ENCODE data around the gene CDK16. TPM values are rescaled to one million over a fixed set of nuclear protein-coding genes. Genes with fewer than 3 reads are reported as not detected.

The CDK16 gene
- total RNA-seq, 4 donors from 2014 or later: 23.2 to 80.5 (median 74.3) TPM

DNA sequence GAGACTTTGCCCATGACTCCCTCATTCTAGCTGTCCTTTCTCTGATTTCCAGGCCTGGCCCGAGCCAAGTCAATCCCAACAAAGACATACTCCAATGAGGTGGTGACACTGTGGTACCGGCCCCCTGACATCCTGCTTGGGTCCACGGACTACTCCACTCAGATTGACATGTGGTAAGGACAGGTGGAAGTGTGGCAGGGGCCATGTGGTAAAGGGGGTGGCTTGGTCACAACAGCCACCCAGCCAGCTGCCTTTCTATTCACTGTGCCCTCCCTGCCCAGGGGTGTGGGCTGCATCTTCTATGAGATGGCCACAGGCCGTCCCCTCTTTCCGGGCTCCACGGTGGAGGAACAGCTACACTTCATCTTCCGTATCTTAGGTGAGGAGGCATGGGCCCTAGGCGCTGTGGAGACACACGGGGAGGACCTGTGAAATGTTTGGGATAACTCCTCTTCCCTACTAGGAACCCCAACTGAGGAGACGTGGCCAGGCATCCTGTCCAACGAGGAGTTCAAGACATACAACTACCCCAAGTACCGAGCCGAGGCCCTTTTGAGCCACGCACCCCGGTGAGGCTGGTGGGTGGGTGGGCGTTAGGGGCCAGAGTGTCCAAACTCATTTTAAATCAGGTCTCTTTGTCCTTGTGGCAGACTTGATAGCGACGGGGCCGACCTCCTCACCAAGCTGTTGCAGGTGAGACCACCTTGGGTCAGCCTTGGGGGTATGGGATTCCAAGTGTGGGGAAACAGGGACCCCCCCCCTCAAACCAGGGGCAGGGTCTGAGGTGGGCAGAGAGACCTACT is 8.3 kb downstream of the CDK16 start:
- intact Hi-C loops (cut with DNase I; ENCODE audit: low total_unique reads): no loop called here
- no peaks in the 10 kb centered on the region for H3K27me3 ChIP-seq
- TF ChIP-seq POLR2A (IDR thresholded peaks at IDR 0.05): no peak
- TF ChIP-seq, protein P1, sequence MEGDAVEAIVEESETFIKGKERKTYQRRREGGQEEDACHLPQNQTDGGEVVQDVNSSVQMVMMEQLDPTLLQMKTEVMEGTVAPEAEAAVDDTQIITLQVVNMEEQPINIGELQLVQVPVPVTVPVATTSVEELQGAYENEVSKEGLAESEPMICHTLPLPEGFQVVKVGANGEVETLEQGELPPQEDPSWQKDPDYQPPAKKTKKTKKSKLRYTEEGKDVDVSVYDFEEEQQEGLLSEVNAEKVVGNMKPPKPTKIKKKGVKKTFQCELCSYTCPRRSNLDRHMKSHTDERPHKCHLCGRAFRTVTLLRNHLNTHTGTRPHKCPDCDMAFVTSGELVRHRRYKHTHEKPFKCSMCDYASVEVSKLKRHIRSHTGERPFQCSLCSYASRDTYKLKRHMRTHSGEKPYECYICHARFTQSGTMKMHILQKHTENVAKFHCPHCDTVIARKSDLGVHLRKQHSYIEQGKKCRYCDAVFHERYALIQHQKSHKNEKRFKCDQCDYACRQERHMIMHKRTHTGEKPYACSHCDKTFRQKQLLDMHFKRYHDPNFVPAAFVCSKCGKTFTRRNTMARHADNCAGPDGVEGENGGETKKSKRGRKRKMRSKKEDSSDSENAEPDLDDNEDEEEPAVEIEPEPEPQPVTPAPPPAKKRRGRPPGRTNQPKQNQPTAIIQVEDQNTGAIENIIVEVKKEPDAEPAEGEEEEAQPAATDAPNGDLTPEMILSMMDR (IDR thresholded peaks at IDR 0.05): no peak
- H3K4me3 ChIP-seq: no peak overlapping the region
- H3K9me3 ChIP-seq: no peaks in the 10 kb centered on the region
- peak in 1 of 2 donors; percentile 7 for DNase-seq
- H3K4me1 ChIP-seq: no peaks in the 10 kb centered on the region
- H3K27ac ChIP-seq: no peak overlapping the region
- no peaks in the 10 kb centered on the region for H3K36me3 ChIP-seq

DNA sequence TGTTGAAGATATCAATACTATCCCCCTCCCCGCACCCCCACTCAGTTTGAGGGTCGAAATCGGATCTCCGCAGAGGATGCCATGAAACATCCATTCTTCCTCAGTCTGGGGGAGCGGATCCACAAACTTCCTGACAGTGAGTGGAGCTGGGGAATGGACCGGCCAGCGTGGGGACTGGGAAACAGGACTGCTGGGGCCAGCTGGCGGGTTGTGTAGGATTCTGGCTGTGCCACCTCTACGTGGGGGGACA is 8.8 kb downstream of the CDK16 start:
- Histone ChIP-seq H3K27ac (no peak overlapping the region), H3K9me3 (no peaks in the 10 kb centered on the region), H3K4me3 (no peak overlapping the region), H3K27me3 (no peaks in the 10 kb centered on the region), H3K4me1 (no peaks in the 10 kb centered on the region), H3K36me3 (no peaks in the 10 kb centered on the region)
- intact Hi-C loops (cut with DNase I; ENCODE audit: low total_unique reads): no loop called here
- DNase-seq: no peak
- TF ChIP-seq, protein P1 (IDR thresholded peaks at IDR 0.05): no peak
- no peak for TF ChIP-seq POLR2A (IDR thresholded peaks at IDR 0.05)

DNA sequence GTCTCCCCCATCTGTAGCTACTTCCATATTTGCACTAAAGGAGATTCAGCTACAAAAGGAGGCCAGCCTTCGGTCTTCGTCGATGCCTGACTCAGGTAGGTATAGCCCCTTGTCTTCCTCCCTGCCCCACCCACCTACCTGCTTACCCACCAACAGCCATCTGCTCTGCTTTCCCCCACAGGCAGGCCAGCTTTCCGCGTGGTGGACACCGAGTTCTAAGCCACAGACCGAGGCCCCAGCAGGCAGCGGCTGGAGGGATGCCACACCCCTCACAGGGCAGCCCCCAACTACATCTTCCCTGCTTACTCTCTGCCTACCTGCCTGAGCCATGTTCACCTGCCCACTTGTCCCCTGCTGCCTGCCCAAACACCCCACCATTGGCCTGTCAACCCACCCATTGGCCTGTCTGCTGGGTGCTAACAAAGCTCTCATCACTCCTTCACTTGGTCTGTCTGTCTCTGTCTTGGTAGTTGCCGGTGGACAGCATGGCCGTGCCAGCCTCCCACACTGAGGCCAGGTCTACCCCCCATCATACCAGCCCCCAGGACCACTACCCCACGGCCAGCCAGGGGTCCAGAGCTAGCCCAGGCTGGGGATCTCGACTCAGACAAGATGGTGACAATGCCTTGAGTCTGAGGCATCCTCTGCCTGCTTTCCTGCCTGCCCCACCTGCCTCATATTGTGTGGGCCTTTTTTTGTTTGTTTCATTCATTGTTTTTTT is 10.2 kb downstream of the CDK16 start:
- intact Hi-C loops (cut with DNase I; ENCODE audit: low total_unique reads): no loop called here
- Histone ChIP-seq H3K4me3 (no peak overlapping the region), H3K4me1 (no peaks in the 10 kb centered on the region), H3K27me3 (no peaks in the 10 kb centered on the region), H3K9me3 (no peaks in the 10 kb centered on the region), H3K27ac (no peak overlapping the region), H3K36me3 (no peaks in the 10 kb centered on the region)
- peak in 1 of 2 donors; percentile 13 for DNase-seq
- TF ChIP-seq, protein P1 (IDR thresholded peaks at IDR 0.05): no peak
- TF ChIP-seq POLR2A (IDR thresholded peaks at IDR 0.05): no peak

DNA sequence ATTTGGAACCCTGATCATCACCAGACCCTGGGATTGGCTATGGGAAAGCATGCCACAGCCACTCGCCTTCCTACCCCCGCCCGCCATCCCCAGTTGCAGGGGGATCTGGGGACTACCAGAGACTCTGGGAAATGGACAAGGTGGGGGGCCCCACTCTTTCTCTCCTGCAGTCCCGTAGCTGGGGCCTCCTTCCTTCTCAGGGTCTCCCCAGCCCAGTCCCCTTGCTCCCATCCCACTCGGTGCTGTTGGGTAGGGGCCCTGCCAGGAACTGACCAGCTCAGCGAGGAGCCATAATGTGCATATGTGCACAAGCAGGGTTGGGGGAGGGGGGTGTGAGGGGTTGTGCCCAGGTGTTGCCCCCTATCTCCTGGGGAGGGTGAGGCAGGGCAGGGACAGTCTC is 10.9 kb downstream of the CDK16 start:
- Histone ChIP-seq H3K36me3 (no peaks in the 10 kb centered on the region), H3K4me3 (no peak overlapping the region), H3K9me3 (no peaks in the 10 kb centered on the region), H3K27ac (no peak overlapping the region), H3K27me3 (no peaks in the 10 kb centered on the region), H3K4me1 (no peaks in the 10 kb centered on the region)
- peak in 1 of 2 donors; percentile 14 for DNase-seq
- intact Hi-C loops (cut with DNase I; ENCODE audit: low total_unique reads): no loop called here
- TF ChIP-seq, protein P1 (IDR thresholded peaks at IDR 0.05): no peak
- no peak for TF ChIP-seq POLR2A (IDR thresholded peaks at IDR 0.05)

DNA sequence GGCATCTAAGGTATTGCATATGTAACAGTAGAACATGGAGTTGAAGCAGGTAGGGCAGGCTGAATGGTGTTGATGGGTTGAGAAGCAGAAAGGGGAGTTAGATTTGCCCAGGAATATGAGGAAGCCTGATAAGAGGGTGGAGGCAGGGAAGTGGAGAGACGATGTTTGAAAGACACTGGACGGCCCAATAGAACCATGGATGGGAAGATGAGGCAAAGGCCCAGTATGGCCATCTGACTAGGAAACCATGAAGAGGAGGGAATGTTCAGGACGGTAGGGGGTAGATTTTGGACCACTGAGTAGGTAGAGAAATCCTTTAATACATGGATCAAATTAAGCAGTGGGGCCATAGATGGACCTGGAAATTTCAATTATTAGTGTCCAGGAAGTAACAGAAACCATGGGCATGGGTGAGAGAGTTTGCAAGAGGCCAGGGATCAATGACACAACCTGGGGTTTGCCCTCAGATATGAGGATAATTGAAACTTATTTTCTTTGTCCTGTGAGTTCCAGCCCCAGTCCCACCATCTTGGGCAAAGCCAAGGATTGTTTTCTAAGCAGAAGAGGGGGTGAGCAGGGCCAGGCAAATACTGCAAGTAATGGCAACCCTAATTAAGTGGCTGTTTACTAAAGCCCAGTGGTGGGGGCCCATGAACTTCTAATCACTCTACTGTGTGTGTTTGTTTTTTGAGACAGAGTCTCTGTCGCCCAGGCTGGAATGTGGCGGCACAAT is 11.8 kb downstream of the CDK16 start:
- Histone ChIP-seq H3K9me3 (no peaks in the 10 kb centered on the region), H3K27ac (no peak overlapping the region), H3K4me1 (no peaks in the 10 kb centered on the region), H3K4me3 (no peak overlapping the region), H3K27me3 (no peaks in the 10 kb centered on the region), H3K36me3 (no peaks in the 10 kb centered on the region)
- TF ChIP-seq POLR2A (IDR thresholded peaks at IDR 0.05): no peak
- TF ChIP-seq, protein P1 (IDR thresholded peaks at IDR 0.05): no peak
- intact Hi-C loops (cut with DNase I; ENCODE audit: low total_unique reads): no loop called here
- no peak for DNase-seq
